ENCODE data around the gene CCDC192. TPM values are rescaled to one million over a fixed set of nuclear protein-coding genes. Genes with fewer than 3 reads are reported as not detected.

CCDC192 gene
- total RNA-seq, 1 donor from 2014 or later, result not detected

GRCh38 chr5:127935398-127935797 lies 232.2 kb downstream of the CCDC192 start:
- Mint-ChIP-seq H3K4me1 (ENCODE audit: low read depth) (peaks cover 4% of the 10 kb centered on the region), H3K9me3 (no peaks in the 10 kb centered on the region), H3K4me3 (ENCODE audit: low read depth) (no peak overlapping the region), H3K27ac (no peak overlapping the region), H3K36me3 (ENCODE audit: low read depth) (no peaks in the 10 kb centered on the region), H3K27me3 (ENCODE audit: low read depth) (no peaks in the 10 kb centered on the region)
- intact Hi-C loops (cut with micrococcal nuclease), result no loop called here
- no peak for DNase-seq (ENCODE audit: low spot score)

- H3K36me3 Mint-ChIP-seq (ENCODE audit: low read depth), result no peaks in the 10 kb centered on the region
- H3K27me3 Mint-ChIP-seq (ENCODE audit: low read depth), result no peaks in the 10 kb centered on the region
- no peak overlapping the region for H3K4me3 Mint-ChIP-seq (ENCODE audit: low read depth)
- H3K4me1 Mint-ChIP-seq (ENCODE audit: low read depth), result peaks cover 4% of the 10 kb centered on the region
- intact Hi-C loops (cut with micrococcal nuclease), result no loop called here
- no peaks in the 10 kb centered on the region for H3K9me3 Mint-ChIP-seq
- no peak for DNase-seq (ENCODE audit: low spot score)
- peak overlapping the region; percentile 1 for H3K27ac Mint-ChIP-seq
These were observed 233.3 kb downstream of the CCDC192 start for GRCh38 chr5:127936439-127936972.

GRCh38 chr5:127938746-127939145 lies 235.6 kb downstream of the CCDC192 start:
- Mint-ChIP-seq H3K36me3 (ENCODE audit: low read depth) (no peaks in the 10 kb centered on the region), H3K27ac (no peak overlapping the region), H3K4me1 (ENCODE audit: low read depth) (peaks cover 9% of the 10 kb centered on the region), H3K27me3 (ENCODE audit: low read depth) (no peaks in the 10 kb centered on the region), H3K4me3 (ENCODE audit: low read depth) (no peak overlapping the region), H3K9me3 (no peaks in the 10 kb centered on the region)
- no peak for DNase-seq (ENCODE audit: low spot score)
- intact Hi-C loops (cut with micrococcal nuclease), result no loop called here

- Mint-ChIP-seq H3K27ac (no peak overlapping the region), H3K27me3 (ENCODE audit: low read depth) (no peaks in the 10 kb centered on the region), H3K36me3 (ENCODE audit: low read depth) (no peaks in the 10 kb centered on the region), H3K9me3 (no peaks in the 10 kb centered on the region), H3K4me3 (ENCODE audit: low read depth) (no peak overlapping the region), H3K4me1 (ENCODE audit: low read depth) (peaks cover 9% of the 10 kb centered on the region)
- DNase-seq (ENCODE audit: low spot score), result no peak
- intact Hi-C loops (cut with micrococcal nuclease), result no loop called here
These were observed 237.7 kb downstream of the CCDC192 start for GRCh38 chr5:127940854-127941253.

GRCh38 chr5:127941646-127942045 lies 238.5 kb downstream of the CCDC192 start:
- no peak for DNase-seq (ENCODE audit: low spot score)
- Mint-ChIP-seq H3K36me3 (ENCODE audit: low read depth) (no peaks in the 10 kb centered on the region), H3K27me3 (ENCODE audit: low read depth) (no peaks in the 10 kb centered on the region), H3K27ac (no peak overlapping the region), H3K4me3 (ENCODE audit: low read depth) (no peak overlapping the region), H3K4me1 (ENCODE audit: low read depth) (peaks cover 6% of the 10 kb centered on the region), H3K9me3 (no peaks in the 10 kb centered on the region)
- intact Hi-C loops (cut with micrococcal nuclease), result no loop called here

- Mint-ChIP-seq H3K36me3 (ENCODE audit: low read depth) (no peaks in the 10 kb centered on the region), H3K4me1 (ENCODE audit: low read depth) (peaks cover 5% of the 10 kb centered on the region), H3K4me3 (ENCODE audit: low read depth) (no peak overlapping the region), H3K27me3 (ENCODE audit: low read depth) (no peaks in the 10 kb centered on the region), H3K27ac (no peak overlapping the region), H3K9me3 (no peaks in the 10 kb centered on the region)
- intact Hi-C loops (cut with micrococcal nuclease), result no loop called here
- no peak for DNase-seq (ENCODE audit: low spot score)
These were observed 239.3 kb downstream of the CCDC192 start for GRCh38 chr5:127942246-127943060.

GRCh38 chr5:127943061-127943371 lies 239.8 kb downstream of the CCDC192 start:
- peaks cover 5% of the 10 kb centered on the region for H3K4me1 Mint-ChIP-seq (ENCODE audit: low read depth)
- intact Hi-C loops (cut with micrococcal nuclease), result no loop called here
- no peak overlapping the region for H3K27ac Mint-ChIP-seq
- H3K27me3 Mint-ChIP-seq (ENCODE audit: low read depth), result no peaks in the 10 kb centered on the region
- H3K4me3 Mint-ChIP-seq (ENCODE audit: low read depth), result no peak overlapping the region
- H3K36me3 Mint-ChIP-seq (ENCODE audit: low read depth), result no peaks in the 10 kb centered on the region
- DNase-seq (ENCODE audit: low spot score), result no peak
- no peaks in the 10 kb centered on the region for H3K9me3 Mint-ChIP-seq

GRCh38 chr5:127944125-127944524 lies 240.9 kb downstream of the CCDC192 start:
- H3K27ac Mint-ChIP-seq, result no peak overlapping the region
- no peak overlapping the region for H3K4me3 Mint-ChIP-seq (ENCODE audit: low read depth)
- H3K27me3 Mint-ChIP-seq (ENCODE audit: low read depth), result no peaks in the 10 kb centered on the region
- H3K36me3 Mint-ChIP-seq (ENCODE audit: low read depth), result no peaks in the 10 kb centered on the region
- H3K4me1 Mint-ChIP-seq (ENCODE audit: low read depth), result peaks cover 5% of the 10 kb centered on the region
- intact Hi-C loops (cut with micrococcal nuclease), result no loop called here
- no peak for DNase-seq (ENCODE audit: low spot score)
- H3K9me3 Mint-ChIP-seq, result no peaks in the 10 kb centered on the region

- H3K4me3 Mint-ChIP-seq (ENCODE audit: low read depth), result no peak overlapping the region
- DNase-seq (ENCODE audit: low spot score), result no peak
- peaks cover 1% of the 10 kb centered on the region for H3K4me1 Mint-ChIP-seq (ENCODE audit: low read depth)
- H3K36me3 Mint-ChIP-seq (ENCODE audit: low read depth), result no peaks in the 10 kb centered on the region
- H3K9me3 Mint-ChIP-seq, result no peaks in the 10 kb centered on the region
- intact Hi-C loops (cut with micrococcal nuclease), result no loop called here
- no peaks in the 10 kb centered on the region for H3K27me3 Mint-ChIP-seq (ENCODE audit: low read depth)
- H3K27ac Mint-ChIP-seq, result no peak overlapping the region
These were observed 244.8 kb downstream of the CCDC192 start for GRCh38 chr5:127947941-127948340.

- H3K4me1 Mint-ChIP-seq (ENCODE audit: low read depth), result peaks cover 1% of the 10 kb centered on the region
- intact Hi-C loops (cut with micrococcal nuclease), result no loop called here
These were observed 247.7 kb downstream of the CCDC192 start for GRCh38 chr5:127950707-127951391.

GRCh38 chr5:127951791-127952190 lies 248.6 kb downstream of the CCDC192 start:
- Mint-ChIP-seq H3K27ac (no peak overlapping the region), H3K36me3 (ENCODE audit: low read depth) (no peaks in the 10 kb centered on the region), H3K4me1 (ENCODE audit: low read depth) (peaks cover 1% of the 10 kb centered on the region), H3K27me3 (ENCODE audit: low read depth) (no peaks in the 10 kb centered on the region), H3K4me3 (ENCODE audit: low read depth) (no peak overlapping the region), H3K9me3 (no peaks in the 10 kb centered on the region)
- intact Hi-C loops (cut with micrococcal nuclease), result no loop called here
- no peak for DNase-seq (ENCODE audit: low spot score)

More at GRCh38 chr5:127950707-127951391, 247.7 kb downstream of the CCDC192 start:
- Mint-ChIP-seq H3K27me3 (ENCODE audit: low read depth) (no peaks in the 10 kb centered on the region), H3K9me3 (no peaks in the 10 kb centered on the region), H3K4me3 (ENCODE audit: low read depth) (no peak overlapping the region), H3K36me3 (ENCODE audit: low read depth) (no peaks in the 10 kb centered on the region), H3K27ac (no peak overlapping the region)
- no peak for DNase-seq (ENCODE audit: low spot score)

- no peak overlapping the region for H3K27ac Mint-ChIP-seq
- H3K36me3 Mint-ChIP-seq (ENCODE audit: low read depth), result no peaks in the 10 kb centered on the region
- no peaks in the 10 kb centered on the region for H3K9me3 Mint-ChIP-seq
- no peaks in the 10 kb centered on the region for H3K4me1 Mint-ChIP-seq (ENCODE audit: low read depth)
- intact Hi-C loops (cut with micrococcal nuclease), result no loop called here
- H3K4me3 Mint-ChIP-seq (ENCODE audit: low read depth), result no peak overlapping the region
- DNase-seq (ENCODE audit: low spot score), result no peak
- H3K27me3 Mint-ChIP-seq (ENCODE audit: low read depth), result no peaks in the 10 kb centered on the region
These were observed 254.0 kb downstream of the CCDC192 start for GRCh38 chr5:127957183-127957582.

GRCh38 chr5:127957701-127958239 lies 254.6 kb downstream of the CCDC192 start:
- no peak for DNase-seq (ENCODE audit: low spot score)
- no peaks in the 10 kb centered on the region for H3K4me1 Mint-ChIP-seq (ENCODE audit: low read depth)

More at GRCh38 chr5:127957701-127958239, 254.6 kb downstream of the CCDC192 start:
- Mint-ChIP-seq H3K27me3 (ENCODE audit: low read depth) (no peaks in the 10 kb centered on the region), H3K36me3 (ENCODE audit: low read depth) (no peaks in the 10 kb centered on the region), H3K27ac (no peak overlapping the region), H3K9me3 (no peaks in the 10 kb centered on the region), H3K4me3 (ENCODE audit: low read depth) (no peak overlapping the region)
- intact Hi-C loops (cut with micrococcal nuclease), result no loop called here
